MCF 10A (cell line): ENCODE measurements around the gene DIPK1A. TPM values are rescaled to one million over a fixed set of nuclear protein-coding genes. Genes with fewer than 3 reads are reported as not detected.

Experiments used
- BruUV-seq: library from RNA; stranded (reverse); fragments of 400-500 nt; replicated peaks from 2 replicates; lab custom pipeline; 2021; lab: Mats Ljungman, UMichigan
- CTCF ChIA-PET: fragments of 300-600 bp; sonication (Branson Sonifier 250); formaldehyde crosslinking; extraction: SDS; loops from one replicate; lab custom pipeline; 2021; ENCODE audit warnings: antibody characterized with exemption, inconsistent platforms; lab: Yijun Ruan, JAX
- POLR2A ChIA-PET: fragments of 300-600, 350-650 bp; sonication (Branson Sonifier 250); formaldehyde crosslinking; extraction: SDS; loops from one replicate; lab custom pipeline; 2020; ENCODE audit warnings: antibody characterized with exemption, inconsistent platforms; lab: Yijun Ruan, JAX
- DNase-seq: peaks from one replicate; pipeline ENCODE4 v3.0.0-alpha.2; 2018; ENCODE audit not compliant: unreplicated experiment
- H3K27ac Mint-ChIP-seq: one replicate; pipeline ENCODE4 v1.8.0; 2022; ENCODE audit warnings: mild to moderate bottlenecking, low read depth, mixed read lengths; ENCODE audit not compliant: unreplicated experiment
- H3K27me3 Mint-ChIP-seq: one replicate; pipeline ENCODE4 v1.8.0; 2022; ENCODE audit warnings: mixed read lengths; ENCODE audit not compliant: insufficient read depth, unreplicated experiment
- H3K36me3 Mint-ChIP-seq: one replicate; pipeline ENCODE4 v1.8.0; 2022; ENCODE audit warnings: mild to moderate bottlenecking, moderate library complexity, mixed read lengths; ENCODE audit not compliant: insufficient read depth, unreplicated experiment
- H3K4me1 Mint-ChIP-seq: one replicate; pipeline ENCODE4 v1.8.0; 2022; ENCODE audit warnings: mixed read lengths; ENCODE audit not compliant: insufficient read depth, unreplicated experiment
- H3K4me3 Mint-ChIP-seq: one replicate; pipeline ENCODE4 v1.8.0; 2022; ENCODE audit warnings: mild to moderate bottlenecking, moderate library complexity, mixed read lengths; ENCODE audit not compliant: unreplicated experiment
- H3K9me3 Mint-ChIP-seq: one replicate; pipeline ENCODE4 v1.8.0; 2022; ENCODE audit warnings: mixed read lengths; ENCODE audit not compliant: unreplicated experiment
- intact Hi-C: fragments of 100-400 bp; cut with micrococcal nuclease; formaldehyde crosslinking; loops from 2 replicates; pipeline ENCODE4 v1.14.1; 2022
- total RNA-seq: library from RNA; stranded (reverse); gene quantifications from 2 replicates; pipeline ENCODE4 v1.2.3, GENCODE V29; 2022
- TF ChIP-seq, protein P1 (sequence below): fragments of 200-600 bp; IDR thresholded peaks from one replicate; pipeline ENCODE4 v1.8.0; 2022; ENCODE audit warnings: antibody characterized with exemption, mild to moderate bottlenecking; ENCODE audit not compliant: unreplicated experiment

Gene DIPK1A
- total RNA-seq, 1 experiment from 2014 or later: 3.8 TPM

DNA sequence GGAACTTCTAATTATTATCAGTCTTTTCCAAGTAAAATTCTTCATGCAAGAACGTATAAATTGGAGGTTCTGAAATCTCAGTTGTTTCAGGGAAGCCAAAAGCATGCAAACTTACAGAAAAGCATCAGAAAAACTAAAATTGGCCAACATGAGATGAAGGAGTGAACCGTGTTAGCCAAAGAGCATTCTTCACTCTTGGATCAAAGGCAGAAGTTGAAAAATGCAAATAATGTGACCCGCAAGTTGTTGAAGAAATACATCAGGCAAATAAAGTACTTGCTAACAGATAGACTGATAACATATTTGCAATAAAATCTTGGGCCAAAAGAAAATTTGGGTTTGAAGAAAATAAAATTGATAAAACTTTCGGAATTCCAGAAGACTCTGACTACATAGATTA lies 29.6 kb downstream of the DIPK1A start:
- no peak for DNase-seq
- intact Hi-C loops: no loop called here
- H3K9me3 Mint-ChIP-seq: no peaks in the 10 kb centered on the region
- ChIA-PET CTCF (interaction anchor here (0.7 kb wide), 1 partner anchor 22 kb away, joined by 3 read pairs; no protein-coding TSS in a partner anchor), POLR2A (no interaction called here)
- H3K4me1 Mint-ChIP-seq: peaks cover 6% of the 10 kb centered on the region
- H3K36me3 Mint-ChIP-seq: no peaks in the 10 kb centered on the region
- no peaks in the 10 kb centered on the region for H3K27me3 Mint-ChIP-seq
- no peak overlapping the region for H3K4me3 Mint-ChIP-seq
- H3K27ac Mint-ChIP-seq: no peak overlapping the region
- TF ChIP-seq, protein P1, sequence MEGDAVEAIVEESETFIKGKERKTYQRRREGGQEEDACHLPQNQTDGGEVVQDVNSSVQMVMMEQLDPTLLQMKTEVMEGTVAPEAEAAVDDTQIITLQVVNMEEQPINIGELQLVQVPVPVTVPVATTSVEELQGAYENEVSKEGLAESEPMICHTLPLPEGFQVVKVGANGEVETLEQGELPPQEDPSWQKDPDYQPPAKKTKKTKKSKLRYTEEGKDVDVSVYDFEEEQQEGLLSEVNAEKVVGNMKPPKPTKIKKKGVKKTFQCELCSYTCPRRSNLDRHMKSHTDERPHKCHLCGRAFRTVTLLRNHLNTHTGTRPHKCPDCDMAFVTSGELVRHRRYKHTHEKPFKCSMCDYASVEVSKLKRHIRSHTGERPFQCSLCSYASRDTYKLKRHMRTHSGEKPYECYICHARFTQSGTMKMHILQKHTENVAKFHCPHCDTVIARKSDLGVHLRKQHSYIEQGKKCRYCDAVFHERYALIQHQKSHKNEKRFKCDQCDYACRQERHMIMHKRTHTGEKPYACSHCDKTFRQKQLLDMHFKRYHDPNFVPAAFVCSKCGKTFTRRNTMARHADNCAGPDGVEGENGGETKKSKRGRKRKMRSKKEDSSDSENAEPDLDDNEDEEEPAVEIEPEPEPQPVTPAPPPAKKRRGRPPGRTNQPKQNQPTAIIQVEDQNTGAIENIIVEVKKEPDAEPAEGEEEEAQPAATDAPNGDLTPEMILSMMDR: no peak
- BruUV-seq: no TSS peak

- no peak overlapping the region for H3K4me3 Mint-ChIP-seq
- intact Hi-C loops: no loop called here
- no TSS peak for BruUV-seq
- no peaks in the 10 kb centered on the region for H3K27me3 Mint-ChIP-seq
- POLR2A ChIA-PET: interaction anchor here (1.0 kb wide), 1 partner anchor 16 kb away, joined by 3 read pairs; no protein-coding TSS in a partner anchor
- no peaks in the 10 kb centered on the region for H3K9me3 Mint-ChIP-seq
- H3K27ac Mint-ChIP-seq: no peak overlapping the region
- CTCF ChIA-PET: interaction anchor here (0.6 to 1.0 kb wide), 3 partner anchors 70 to 242 kb away, joined by 3 read pairs; no protein-coding TSS in a partner anchor
- no peak for DNase-seq
- TF ChIP-seq, protein P1: no peak
- H3K4me1 Mint-ChIP-seq: peaks cover 2% of the 10 kb centered on the region
- H3K36me3 Mint-ChIP-seq: no peaks in the 10 kb centered on the region
Observed at GRCh38 chr1:92929461-92929860, 31.8 kb downstream of the DIPK1A start.

GRCh38 chr1:92927870-92928269 lies 33.4 kb downstream of the DIPK1A start:
- Mint-ChIP-seq H3K27me3 (no peaks in the 10 kb centered on the region), H3K36me3 (no peaks in the 10 kb centered on the region), H3K27ac (no peak overlapping the region), H3K4me1 (no peaks in the 10 kb centered on the region), H3K4me3 (no peak overlapping the region), H3K9me3 (no peaks in the 10 kb centered on the region)
- TF ChIP-seq, protein P1: no peak
- intact Hi-C loops: no loop called here
- no TSS peak for BruUV-seq
- no peak for DNase-seq
- ChIA-PET POLR2A (no interaction called here), CTCF (interaction anchor here (1.0 kb wide), 1 partner anchor 34 kb away, joined by 3 read pairs; no protein-coding TSS in a partner anchor)

DNA sequence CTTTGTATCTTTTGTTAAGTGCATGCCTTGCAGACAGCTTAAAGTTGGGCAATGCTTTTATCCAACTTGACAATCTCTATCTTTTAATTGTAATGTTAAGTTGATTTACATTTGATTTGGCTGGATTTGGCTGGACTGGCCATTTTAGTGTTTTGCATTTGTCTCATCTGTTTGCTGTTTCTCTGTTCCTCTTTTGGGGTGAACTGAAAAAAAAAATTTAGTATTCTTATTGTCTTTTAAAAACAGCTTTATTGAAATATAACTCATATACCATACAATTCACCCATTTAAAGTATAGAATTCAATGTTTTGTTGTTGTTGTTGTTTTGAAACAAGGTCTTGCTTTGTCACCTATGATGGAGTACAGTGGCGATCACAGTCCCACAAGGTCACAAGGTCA lies 34.4 kb downstream of the DIPK1A start:
- Mint-ChIP-seq H3K27ac (no peak overlapping the region), H3K36me3 (no peaks in the 10 kb centered on the region), H3K9me3 (no peaks in the 10 kb centered on the region), H3K27me3 (no peaks in the 10 kb centered on the region), H3K4me1 (no peaks in the 10 kb centered on the region), H3K4me3 (no peak overlapping the region)
- no TSS peak for BruUV-seq
- POLR2A ChIA-PET: interaction anchor here (0.6 to 1.2 kb wide), 2 partner anchors 18 to 212 kb away, joined by 3 read pairs; no protein-coding TSS in a partner anchor
- CTCF ChIA-PET: interaction anchor here (0.9 to 1.5 kb wide), 6 partner anchors 13 to 68 kb away, joined by 3 to 5 read pairs (median 3); no protein-coding TSS in a partner anchor
- intact Hi-C loops: no loop called here
- TF ChIP-seq, protein P1: no peak
- DNase-seq: no peak
